ENCODE measurements around the gene METAP2. TPM values are rescaled to one million over a fixed set of nuclear protein-coding genes. Genes with fewer than 3 reads are reported as not detected.

The METAP2 gene
- total and polyA plus RNA-seq, 2 of the 8 experiments (the other 6 are each of a cell fraction or from before 2014, with no cell fraction given): 41.3 to 114 TPM

DNA sequence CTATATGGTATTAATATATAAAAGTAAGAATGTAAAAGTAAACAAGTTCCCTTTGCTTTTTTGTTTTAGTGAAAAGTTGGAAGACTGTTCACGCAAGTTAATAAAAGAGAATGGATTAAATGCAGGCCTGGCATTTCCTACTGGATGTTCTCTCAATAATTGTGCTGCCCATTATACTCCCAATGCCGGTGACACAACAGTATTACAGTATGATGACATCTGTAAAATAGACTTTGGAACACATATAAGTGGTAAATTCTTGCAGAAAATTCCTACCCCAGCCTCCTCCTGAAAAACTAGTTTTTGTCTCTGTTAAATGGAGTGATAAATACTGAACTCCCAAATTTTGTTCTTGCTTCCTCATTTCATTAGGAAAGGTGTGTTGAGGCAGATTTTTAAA is 20.9 kb downstream of the METAP2 start:
- Histone ChIP-seq H2BK120ac (replicated peaks; ENCODE audit: low read depth, low read length) (no peak overlapping the region), H2AFZ (ENCODE audit: low read length) (no peak overlapping the region), H3K18ac (ENCODE audit: extremely low read depth, low read length) (no peak overlapping the region), H3K27ac (ENCODE audit: low read depth, low read length) (no peak overlapping the region), H4K5ac (ENCODE audit: insufficient read length, low read depth, low read length) (no peak overlapping the region), H3K9ac (replicated peaks in 1 of 4; ENCODE audit: extremely low read depth in 1 of 4, low read depth in 3 of 4, low read length in 3 of 4) (no peak overlapping the region), H3K4me3 (ENCODE audit: extremely low read depth in 1 of 4, insufficient read depth in 2 of 4, low read depth in 3 of 4, low read length in 4 of 4) (no peak overlapping the region), H2AK5ac (ENCODE audit: low read depth, low read length) (no peak overlapping the region), H2BK12ac (ENCODE audit: low read depth, low read length) (no peak overlapping the region), H2BK20ac (ENCODE audit: low read length) (no peak overlapping the region), H3K79me2 (ENCODE audit: control insufficient read depth in 1 of 2, insufficient read depth in 2 of 2, low read length in 2 of 2) (peaks cover 0 to 26% of the 10 kb centered on the region in 2 experiments; a peak in 2 of 4 replicates), H3K14ac (ENCODE audit: insufficient read length) (no peak overlapping the region), H3K56ac (replicated peaks; ENCODE audit: insufficient read length, low read depth, low read length) (no peak overlapping the region), H3K4ac (replicated peaks; ENCODE audit: insufficient read length, low read depth, low read length) (no peak overlapping the region), H3K4me1 (replicated peaks in 1 of 4; ENCODE audit: control insufficient read depth in 3 of 4, insufficient read depth in 4 of 4, low read length in 3 of 4) (no peaks in the 10 kb centered on the region), H3K23me2 (ENCODE audit: low read depth, low read length) (no peaks in the 10 kb centered on the region; the same call in 1 of the 2 replicates), H3K27me3 (replicated peaks in 1 of 4; ENCODE audit: control insufficient read depth in 3 of 4, extremely low read depth in 1 of 4, insufficient read depth in 3 of 4, low read length in 3 of 4) (no peaks in the 10 kb centered on the region), H3K9me3 (ENCODE audit: insufficient read depth in 2 of 2, low read depth in 1 of 2, low read length in 1 of 2) (no peaks in the 10 kb centered on the region), H4K20me1 (replicated peaks in 1 of 2; ENCODE audit: control insufficient read depth in 1 of 2, insufficient read depth in 2 of 2, low read length in 2 of 2) (peaks cover 3 to 4% of the 10 kb centered on the region in 2 experiments), H3K79me1 (ENCODE audit: low read depth, low read length) (peaks cover 2% of the 10 kb centered on the region), H3K36me3 (ENCODE audit: control insufficient read depth in 2 of 4, insufficient read depth in 4 of 4, low read length in 3 of 4) (peaks cover 6 to 74% (median 33%) of the 10 kb centered on the region in 4 experiments), H2BK15ac (ENCODE audit: low read length) (no peak overlapping the region), H3K4me2 (ENCODE audit: insufficient read depth in 1 of 2, low read depth in 2 of 2, low read length in 2 of 2) (no peak overlapping the region), H4K91ac (replicated peaks; ENCODE audit: insufficient read length, low read length) (no peak overlapping the region), H2BK5ac (ENCODE audit: low read depth, low read length) (no peak overlapping the region), H3K23ac (ENCODE audit: insufficient read length) (no peak overlapping the region), H4K8ac (ENCODE audit: extremely low read depth, insufficient read depth, low read length) (no peak overlapping the region)
- DNase-seq (ENCODE audit: low read depth in 1 of 2, low spot score in 2 of 2): no peak
- ChIA-PET POLR2A (ENCODE audit: partially characterized antibody) (no interaction called here), CTCF (ENCODE audit: partially characterized antibody) (no interaction called here)
- no peak for FAIRE-seq
- WGBS, 2 experiments (ENCODE audit: extremely low coverage in 1 of 2, insufficient coverage in 1 of 2, insufficient read length in 1 of 2, insufficient replicate concordance in 2 of 2, low coverage in 1 of 2, low lambda C conversion rate in 2 of 2, missing lambda C conversion rate in 1 of 2): 91% methylated on average over 2 of the region's 2 CpGs; no CpG with 5 or more reads in 1 of the 2 experiments
- TF ChIP-seq SP2 (IDR thresholded peaks at IDR 0.05; ENCODE audit: low read length) (no peak), JUND (IDR thresholded peaks at IDR 0.05; ENCODE audit: low read length) (no peak), HDAC6 (IDR thresholded peaks at IDR 0.05; ENCODE audit: low read depth, low read length) (no peak), SIRT6 (IDR thresholded peaks at IDR 0.05; ENCODE audit: low read length) (no peak), RAD21 (IDR thresholded peaks at IDR 0.05 in 1 of 2, conservative IDR thresholded peaks at IDR 0.05 in 1 of 2; ENCODE audit: low read depth in 2 of 2, low read length in 2 of 2) (no peak), KDM4A (IDR thresholded peaks at IDR 0.05; ENCODE audit: low read depth, low read length, severe bottlenecking) (no peak)

Measured in H1 (cell line).